ENCODE results near the gene PACSIN1.

PACSIN1 gene

GRCh38 chr6:34553750-34554149 lies 87.9 kb downstream of the PACSIN1 start:
- H3K27ac ChIP-seq (ENCODE audit: low read depth, low read length) = no peak overlapping the region

GRCh38 chr6:34554291-34555006 lies 88.6 kb downstream of the PACSIN1 start:
- Histone ChIP-seq H3K9me2 (replicated peaks; ENCODE audit: insufficient read depth, low read length) (no peaks in the 10 kb centered on the region), H3K4me3 (ENCODE audit: insufficient read depth, low read length, poor library complexity, severe bottlenecking) (no peak overlapping the region), H3K9ac (ENCODE audit: low read length) (no peak overlapping the region), H3K9me3 (ENCODE audit: insufficient read depth, low read length) (peaks cover 4% of the 10 kb centered on the region; the same call in 1 of the 2 replicates), H3K79me2 (ENCODE audit: insufficient read depth, low read length) (no peaks in the 10 kb centered on the region), H3K27me3 (ENCODE audit: low read length) (no peaks in the 10 kb centered on the region), H4K20me1 (ENCODE audit: low read depth, low read length) (no peaks in the 10 kb centered on the region), H3K27ac (ENCODE audit: low read depth, low read length) (no peak overlapping the region), H3F3A (ENCODE audit: insufficient read depth) (no peaks in the 10 kb centered on the region), H3K36me3 (ENCODE audit: low read length) (no peaks in the 10 kb centered on the region), H3K4me2 (ENCODE audit: low read depth, low read length, poor library complexity, severe bottlenecking) (no peak overlapping the region), H2AFZ (ENCODE audit: low read depth, low read length, severe bottlenecking) (no peak overlapping the region)
- no peak for TF ChIP-seq EZH2phosphoT487 (conservative IDR thresholded peaks at IDR 0.05; ENCODE audit: low read length)
- TF ChIP-seq CTCF (IDR thresholded peaks at IDR 0.05; ENCODE audit: insufficient read depth, low read length, poor library complexity, severe bottlenecking) = no peak

More at GRCh38 chr6:34553750-34554149, 87.9 kb downstream of the PACSIN1 start:
- Histone ChIP-seq H3K9me2 (replicated peaks; ENCODE audit: insufficient read depth, low read length) (no peaks in the 10 kb centered on the region), H3K9me3 (ENCODE audit: insufficient read depth, low read length) (peaks cover 4% of the 10 kb centered on the region; the same call in 1 of the 2 replicates), H3K4me3 (ENCODE audit: insufficient read depth, low read length, poor library complexity, severe bottlenecking) (no peak overlapping the region), H3K79me2 (ENCODE audit: insufficient read depth, low read length) (no peaks in the 10 kb centered on the region), H3K36me3 (ENCODE audit: low read length) (no peaks in the 10 kb centered on the region), H3F3A (ENCODE audit: insufficient read depth) (no peaks in the 10 kb centered on the region), H3K27me3 (ENCODE audit: low read length) (no peaks in the 10 kb centered on the region), H2AFZ (ENCODE audit: low read depth, low read length, severe bottlenecking) (no peak overlapping the region), H3K9ac (ENCODE audit: low read length) (no peak overlapping the region), H4K20me1 (ENCODE audit: low read depth, low read length) (no peaks in the 10 kb centered on the region), H3K4me2 (ENCODE audit: low read depth, low read length, poor library complexity, severe bottlenecking) (no peak overlapping the region)
- no peak for TF ChIP-seq CTCF (IDR thresholded peaks at IDR 0.05; ENCODE audit: insufficient read depth, low read length, poor library complexity, severe bottlenecking)
- no peak for TF ChIP-seq EZH2phosphoT487 (conservative IDR thresholded peaks at IDR 0.05; ENCODE audit: low read length)

- Histone ChIP-seq H3F3A (ENCODE audit: insufficient read depth) (no peaks in the 10 kb centered on the region), H3K9me2 (replicated peaks; ENCODE audit: insufficient read depth, low read length) (no peaks in the 10 kb centered on the region), H3K9ac (ENCODE audit: low read length) (no peak overlapping the region), H4K20me1 (ENCODE audit: low read depth, low read length) (no peaks in the 10 kb centered on the region), H3K4me3 (ENCODE audit: insufficient read depth, low read length, poor library complexity, severe bottlenecking) (no peak overlapping the region), H3K4me2 (ENCODE audit: low read depth, low read length, poor library complexity, severe bottlenecking) (no peak overlapping the region), H3K79me2 (ENCODE audit: insufficient read depth, low read length) (no peaks in the 10 kb centered on the region), H3K27ac (ENCODE audit: low read depth, low read length) (no peak overlapping the region), H3K27me3 (ENCODE audit: low read length) (no peaks in the 10 kb centered on the region), H2AFZ (ENCODE audit: low read depth, low read length, severe bottlenecking) (no peak overlapping the region), H3K36me3 (ENCODE audit: low read length) (no peaks in the 10 kb centered on the region), H3K9me3 (ENCODE audit: insufficient read depth, low read length) (peaks cover 4% of the 10 kb centered on the region; the same call in 1 of the 2 replicates)
- TF ChIP-seq EZH2phosphoT487 (conservative IDR thresholded peaks at IDR 0.05; ENCODE audit: low read length) (no peak), CTCF (IDR thresholded peaks at IDR 0.05; ENCODE audit: insufficient read depth, low read length, poor library complexity, severe bottlenecking) (no peak)
Observed at GRCh38 chr6:34555007-34555322, 89.1 kb downstream of the PACSIN1 start.

Measured in SU-DHL-6 (cell line).